Skeletal muscle satellite cell (primary cell): ENCODE results near the gene PAX4.

Experiments
- H3K27me3 ChIP-seq: 2 replicates; pipeline ENCODE4 v1.7.0; 2013; ENCODE audit warnings: low read length; ENCODE audit not compliant: control insufficient read depth, insufficient read depth
- H3K36me3 ChIP-seq: 2 replicates; pipeline ENCODE4 v1.7.0; 2013; ENCODE audit warnings: mild to moderate bottlenecking, control low read depth, low read length; ENCODE audit not compliant: insufficient read depth
- H3K4me1 ChIP-seq: 2 replicates; pipeline ENCODE4 v1.7.0; 2013; ENCODE audit warnings: low read length; ENCODE audit not compliant: control insufficient read depth, insufficient read depth
- H3K4me2 ChIP-seq: 2 replicates; pipeline ENCODE4 v1.7.0; 2013; ENCODE audit warnings: mild to moderate bottlenecking, low read length
- H3K4me3 ChIP-seq: 2 replicates; pipeline ENCODE4 v1.7.0; 2013; ENCODE audit warnings: low read length
- H3K9ac ChIP-seq: 2 replicates; pipeline ENCODE4 v1.7.0; 2013; ENCODE audit warnings: mild to moderate bottlenecking, low read depth, low read length, moderate library complexity
- H3K9me3 ChIP-seq: replicated peaks from 2 replicates; pipeline ENCODE4 v1.7.0; 2013; ENCODE audit warnings: mild to moderate bottlenecking, control low read depth, low read length

Gene PAX4

DNA sequence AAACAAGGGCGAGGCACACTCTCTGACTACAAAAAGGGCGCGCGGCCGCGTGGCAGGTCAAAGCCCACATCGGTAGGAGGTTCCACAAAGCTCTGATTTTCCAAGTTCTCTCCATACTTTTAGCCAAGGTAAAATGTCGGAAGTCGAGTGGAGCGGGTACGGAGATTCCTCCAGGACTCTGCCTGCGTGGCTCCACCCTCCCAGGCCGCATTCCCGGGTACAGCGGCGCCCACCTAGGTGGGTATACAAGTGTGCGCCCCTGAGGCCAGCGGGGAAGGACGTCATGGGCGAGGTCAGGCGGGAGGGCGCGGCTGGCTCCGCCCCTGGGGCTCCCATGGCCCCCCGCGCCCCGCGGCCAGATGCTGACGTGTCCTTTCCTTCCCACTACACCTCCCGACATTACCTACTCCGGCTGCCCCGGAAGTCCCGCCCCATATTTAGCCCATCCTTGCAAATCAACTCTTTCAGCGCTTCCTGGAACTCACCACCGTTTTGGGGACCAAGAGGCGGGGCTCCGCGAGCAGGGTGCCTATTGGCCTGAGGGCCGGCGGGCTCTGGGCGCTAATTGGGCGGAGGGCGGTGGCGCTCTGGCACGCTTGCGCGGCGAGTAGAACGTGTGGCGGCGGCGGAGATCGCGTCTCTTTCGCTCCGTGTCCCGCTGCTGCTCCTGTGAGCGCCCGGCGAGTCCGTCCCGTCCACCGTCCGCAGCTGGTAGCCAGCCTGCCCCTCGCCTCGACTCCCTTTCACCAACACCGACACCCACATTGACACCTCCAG is 33.8 kb upstream of the PAX4 start, which contains the start of gene SND1:
SND1 (plus strand) TSS at position 639 of the 777 bp plus-strand sequence. CDS start 180 bp downstream, outside the sequence.
- Histone ChIP-seq H3K36me3 (peaks cover 4% of the 10 kb centered on the region), H3K27me3 (no peaks in the 10 kb centered on the region), H3K9ac (peak within 1 kb of the TSS; percentile 94), H3K4me2 (peak within 1 kb of the TSS; percentile 91), H3K9me3 (no peaks in the 10 kb centered on the region), H3K4me1 (peaks cover 40% of the 10 kb centered on the region), H3K4me3 (peak within 1 kb of the TSS; percentile 93)

- Histone ChIP-seq H3K4me1 (peaks cover 40% of the 10 kb centered on the region), H3K36me3 (no peaks in the 10 kb centered on the region), H3K9ac (peak overlapping the region; percentile 94), H3K27me3 (no peaks in the 10 kb centered on the region), H3K9me3 (no peaks in the 10 kb centered on the region), H3K4me3 (peak overlapping the region; percentile 93), H3K4me2 (peak overlapping the region; percentile 91)
Measured at GRCh38 chr7:127650847-127651555, 33.1 kb upstream of the PAX4 start.

DNA sequence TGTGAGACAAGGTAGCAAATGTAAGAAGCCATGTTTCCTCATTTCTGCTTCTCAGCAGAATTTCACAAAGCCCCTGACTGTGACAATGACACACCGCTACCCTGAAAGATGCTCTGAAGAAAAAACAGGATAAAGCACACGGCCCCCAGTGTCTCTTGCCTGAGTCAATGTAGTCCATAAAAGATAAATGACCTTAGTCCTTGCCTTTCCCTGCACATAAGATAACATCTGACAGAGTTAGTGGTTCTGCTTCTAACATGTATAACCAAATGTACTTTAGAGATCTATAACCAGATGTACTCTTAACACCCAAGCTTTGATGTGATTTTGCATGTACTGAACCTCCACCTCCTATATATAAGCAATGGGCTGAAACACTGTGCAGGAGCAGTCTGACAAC is 31.0 kb upstream of the PAX4 start:
- Histone ChIP-seq H3K4me1 (peaks cover 20% of the 10 kb centered on the region), H3K9me3 (no peaks in the 10 kb centered on the region), H3K36me3 (no peaks in the 10 kb centered on the region), H3K27me3 (no peaks in the 10 kb centered on the region), H3K4me3 (no peak overlapping the region), H3K9ac (no peak overlapping the region), H3K4me2 (no peak overlapping the region)

DNA sequence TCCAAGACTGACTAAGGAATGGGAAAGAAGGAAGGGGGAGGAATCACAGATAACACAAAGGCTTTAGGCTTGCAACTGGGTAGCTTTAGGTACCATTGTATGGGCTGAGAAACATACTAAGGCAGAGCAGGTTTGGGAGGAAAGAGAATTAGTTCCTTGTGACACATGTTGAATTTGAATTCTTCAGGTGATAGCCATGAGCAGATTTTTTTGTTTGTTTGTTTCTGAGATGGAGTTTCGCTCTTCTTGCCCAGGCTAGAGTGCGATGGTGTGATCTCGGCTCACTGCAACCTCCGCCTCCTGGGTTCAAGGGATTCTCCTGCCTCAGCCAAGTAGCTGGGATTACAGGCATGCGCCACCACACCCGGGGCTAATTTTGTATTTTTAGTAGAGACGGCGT is 29.7 kb upstream of the PAX4 start:
- H3K4me3 ChIP-seq, result no peak overlapping the region
- H3K4me2 ChIP-seq, result no peak overlapping the region
- no peaks in the 10 kb centered on the region for H3K27me3 ChIP-seq
- no peaks in the 10 kb centered on the region for H3K9me3 ChIP-seq
- H3K4me1 ChIP-seq, result peaks cover 8% of the 10 kb centered on the region
- no peaks in the 10 kb centered on the region for H3K36me3 ChIP-seq
- H3K9ac ChIP-seq, result no peak overlapping the region

- H3K27me3 ChIP-seq, result peaks cover 7% of the 10 kb centered on the region
- H3K4me1 ChIP-seq, result peaks cover 2% of the 10 kb centered on the region
- H3K4me2 ChIP-seq, result no peak overlapping the region
- H3K9me3 ChIP-seq, result no peaks in the 10 kb centered on the region
- H3K9ac ChIP-seq, result no peak overlapping the region
- no peaks in the 10 kb centered on the region for H3K36me3 ChIP-seq
- H3K4me3 ChIP-seq, result no peak overlapping the region
Measured at GRCh38 chr7:127644484-127644883, 26.5 kb upstream of the PAX4 start.

DNA sequence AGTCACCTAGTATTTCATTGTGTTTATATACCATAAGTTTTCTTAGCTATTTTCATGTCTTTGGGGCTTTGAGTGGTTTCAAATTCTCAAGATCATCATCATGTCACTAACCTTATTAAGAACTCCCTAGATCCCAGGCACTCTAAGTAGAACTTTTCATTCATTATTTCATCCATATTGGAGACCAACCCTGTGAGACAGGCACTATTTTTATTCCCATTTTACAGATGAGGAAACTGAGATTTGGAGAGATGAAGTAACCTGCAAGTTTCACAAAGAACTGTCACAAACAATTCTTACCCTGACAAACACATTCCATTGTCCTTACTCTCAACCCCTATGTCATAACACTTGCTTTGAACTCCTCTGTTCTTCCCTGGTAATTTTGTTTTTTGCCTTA is 20.3 kb upstream of the PAX4 start:
- Histone ChIP-seq H3K9ac (no peak overlapping the region), H3K9me3 (no peaks in the 10 kb centered on the region), H3K36me3 (no peaks in the 10 kb centered on the region), H3K4me2 (no peak overlapping the region), H3K4me1 (peaks cover 2% of the 10 kb centered on the region), H3K4me3 (no peak overlapping the region), H3K27me3 (peaks cover 28% of the 10 kb centered on the region)

GRCh38 chr7:127635659-127636285 is 17.8 kb upstream of the PAX4 start:
- Histone ChIP-seq H3K36me3 (no peaks in the 10 kb centered on the region), H3K4me3 (no peak overlapping the region), H3K9ac (no peak overlapping the region), H3K4me2 (no peak overlapping the region), H3K4me1 (no peaks in the 10 kb centered on the region), H3K9me3 (no peaks in the 10 kb centered on the region), H3K27me3 (peaks cover 28% of the 10 kb centered on the region)

DNA sequence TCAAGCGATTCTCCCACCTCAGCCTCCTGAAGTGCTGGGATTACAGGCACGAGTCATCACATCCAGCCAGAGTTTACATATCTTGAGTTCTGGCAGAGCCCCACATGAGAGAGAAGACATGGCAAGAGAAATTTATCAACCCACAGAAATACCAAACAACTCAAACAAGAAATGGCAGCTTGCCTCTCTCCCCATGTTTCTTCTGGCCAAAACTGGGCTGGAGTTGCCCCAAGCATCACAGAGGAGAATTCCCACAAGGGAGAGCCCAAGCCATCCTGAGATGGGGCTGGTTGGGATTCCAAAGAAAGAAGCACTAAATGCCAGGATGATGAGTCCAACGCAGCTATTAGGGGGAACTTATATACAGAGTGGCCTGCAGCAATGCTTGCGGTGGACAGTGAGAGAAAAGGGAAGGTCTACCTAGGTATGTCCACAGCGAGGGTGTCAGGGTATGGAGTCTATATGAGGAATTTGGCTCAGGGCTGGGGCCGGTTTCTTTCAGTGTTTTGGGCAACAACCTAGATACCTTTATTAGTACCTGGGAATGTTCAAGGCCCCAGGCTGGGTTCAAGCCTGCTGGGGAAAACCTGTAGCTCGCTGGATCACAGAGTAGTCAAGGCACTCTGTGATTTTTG is 14.5 kb upstream of the PAX4 start:
- no peak overlapping the region for H3K9ac ChIP-seq
- no peaks in the 10 kb centered on the region for H3K9me3 ChIP-seq
- no peaks in the 10 kb centered on the region for H3K36me3 ChIP-seq

GRCh38 chr7:127629268-127629854 is 11.4 kb upstream of the PAX4 start:
- Histone ChIP-seq H3K27me3 (peaks cover 33% of the 10 kb centered on the region), H3K4me1 (no peaks in the 10 kb centered on the region), H3K36me3 (no peaks in the 10 kb centered on the region), H3K9me3 (no peaks in the 10 kb centered on the region), H3K4me3 (no peak overlapping the region), H3K4me2 (no peak overlapping the region), H3K9ac (no peak overlapping the region)

More for the DNA sequence above, 14.5 kb upstream of the PAX4 start:
- H3K4me1 ChIP-seq, result no peaks in the 10 kb centered on the region
- no peak overlapping the region for H3K4me3 ChIP-seq
- no peak overlapping the region for H3K4me2 ChIP-seq
- peaks cover 26% of the 10 kb centered on the region for H3K27me3 ChIP-seq

- no peaks in the 10 kb centered on the region for H3K36me3 ChIP-seq
- no peaks in the 10 kb centered on the region for H3K9me3 ChIP-seq
- no peak overlapping the region for H3K9ac ChIP-seq
- H3K4me3 ChIP-seq, result no peak overlapping the region
- no peak overlapping the region for H3K4me2 ChIP-seq
- H3K4me1 ChIP-seq, result no peaks in the 10 kb centered on the region
- H3K27me3 ChIP-seq, result peaks cover 36% of the 10 kb centered on the region
Measured at GRCh38 chr7:127628445-127628844, 10.5 kb upstream of the PAX4 start.

DNA sequence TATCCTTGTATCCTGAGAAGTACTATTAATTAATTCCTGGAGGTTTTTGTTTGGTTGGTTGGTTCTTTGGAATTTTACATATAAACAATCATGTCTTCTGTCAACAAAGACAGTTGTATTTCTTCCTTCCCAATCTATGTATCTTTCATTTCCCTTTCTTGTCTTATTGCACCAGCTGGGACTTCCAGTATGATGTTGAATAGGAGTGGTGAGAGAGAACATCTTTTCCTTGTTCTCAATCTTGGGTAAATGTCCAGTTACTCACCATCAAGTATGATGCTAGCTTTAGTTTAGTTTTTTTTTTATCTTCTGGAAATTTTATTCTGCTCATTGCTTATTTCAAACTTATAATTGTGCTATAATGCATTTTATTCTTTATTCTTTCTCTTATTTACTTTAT is 7.4 kb upstream of the PAX4 start:
- no peak overlapping the region for H3K4me2 ChIP-seq
- H3K9me3 ChIP-seq, result no peaks in the 10 kb centered on the region
- no peak overlapping the region for H3K9ac ChIP-seq
- peaks cover 64% of the 10 kb centered on the region for H3K27me3 ChIP-seq
- H3K4me1 ChIP-seq, result no peaks in the 10 kb centered on the region
- no peak overlapping the region for H3K4me3 ChIP-seq
- H3K36me3 ChIP-seq, result no peaks in the 10 kb centered on the region
